HG03175 (cell line): ENCODE data around the gene HIGD2A.

Source experiments
- ATAC-seq: cut with Tn5 transposase; IDR thresholded peaks from one replicate; pipeline ENCODE4 v1.9.1; 2021; ENCODE audit warnings: mild to moderate bottlenecking, moderate library complexity; ENCODE audit not compliant: unreplicated experiment

The HIGD2A gene

DNA sequence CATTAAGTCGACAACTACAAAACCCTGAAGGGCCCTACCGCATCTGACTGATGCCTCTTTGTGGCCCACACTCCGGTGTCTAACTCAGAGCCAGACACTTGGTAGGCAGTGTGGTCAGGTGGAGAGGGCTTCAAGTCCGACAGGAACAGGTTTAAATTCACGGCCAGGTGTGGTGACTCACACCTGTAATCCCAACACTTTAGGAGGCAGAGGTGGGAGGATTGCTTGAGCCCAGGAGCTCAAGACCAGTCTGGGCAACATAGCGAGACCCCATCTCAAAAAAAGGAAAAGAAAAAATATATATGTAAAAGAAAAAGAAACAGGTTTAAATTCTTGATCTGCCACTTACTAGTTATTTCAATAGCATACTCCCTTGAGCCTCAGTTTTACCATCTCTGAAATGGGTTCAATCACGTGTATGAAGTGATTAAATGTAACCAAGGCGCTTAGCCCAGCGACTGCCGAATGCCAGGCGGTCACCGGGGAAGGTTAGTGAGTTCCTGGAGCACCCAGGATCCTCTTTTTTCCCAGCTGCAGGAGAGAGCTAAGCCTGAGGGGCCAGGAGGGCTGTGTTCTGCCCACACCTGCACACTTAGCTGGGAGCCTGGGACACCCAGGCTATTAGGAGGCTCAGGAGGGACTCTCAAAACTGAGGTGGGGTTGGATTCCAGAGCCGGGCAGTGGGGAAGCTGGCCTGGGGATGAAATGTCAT is 26.8 kb downstream of the HIGD2A start:
- no peak for ATAC-seq

GRCh38 chr5:176415952-176416924 is 27.7 kb downstream of the HIGD2A start, which contains the start of gene CLTB:
Gene CLTB, minus strand, starts transcription at chr5:176416539. Its CDS starts 176 bp downstream, at chr5:176416363.
- ATAC-seq = peak; percentile 93

GRCh38 chr5:176416965-176417364 is 28.4 kb downstream of the HIGD2A start:
- no peak for ATAC-seq

GRCh38 chr5:176418251-176418650 is 29.7 kb downstream of the HIGD2A start:
- ATAC-seq = no peak

- ATAC-seq = no peak
Measured at GRCh38 chr5:176420086-176420485, 31.5 kb downstream of the HIGD2A start.

- no peak for ATAC-seq
Measured at GRCh38 chr5:176420972-176421544, 32.5 kb downstream of the HIGD2A start.

DNA sequence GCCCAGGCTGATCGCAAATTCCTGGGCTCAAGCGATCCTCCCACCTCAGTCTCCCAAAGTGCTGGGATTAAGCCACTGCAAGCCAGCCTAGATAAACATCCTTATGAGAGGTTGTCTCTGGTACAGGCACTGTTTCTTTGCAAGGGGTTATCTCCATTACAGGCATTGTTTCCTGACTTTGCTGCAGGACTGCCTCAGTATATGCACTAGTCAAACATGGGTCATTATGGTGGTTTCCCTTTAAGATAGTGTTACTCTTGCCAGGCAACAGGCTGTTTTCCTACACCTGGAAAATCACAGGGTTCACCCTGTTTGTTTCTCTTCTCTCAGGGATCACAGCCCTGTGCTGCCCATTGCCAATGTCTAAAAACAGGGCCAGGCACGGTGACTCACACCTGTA is 35.6 kb downstream of the HIGD2A start:
- no peak for ATAC-seq

GRCh38 chr5:176425138-176425537 is 36.6 kb downstream of the HIGD2A start:
- ATAC-seq = no peak

DNA sequence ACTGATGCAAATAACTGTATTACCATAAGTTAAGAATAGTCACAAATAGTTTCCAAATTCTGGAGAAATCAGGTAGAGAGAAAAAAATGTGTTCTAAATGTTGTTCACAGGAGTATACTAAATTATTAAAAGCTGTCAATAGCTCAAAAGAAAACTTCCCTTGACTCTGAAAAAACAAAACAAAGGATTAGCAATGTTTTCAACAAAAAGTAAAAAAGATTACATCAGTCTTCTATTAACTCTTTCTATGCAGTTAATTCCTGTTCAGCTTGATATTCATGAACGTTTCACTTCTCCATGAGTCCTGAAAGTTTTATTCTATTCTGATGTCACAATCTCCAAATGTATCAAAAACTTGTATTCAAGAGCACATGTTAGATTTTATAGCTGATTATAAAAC is 37.2 kb downstream of the HIGD2A start:
- no peak for ATAC-seq

DNA sequence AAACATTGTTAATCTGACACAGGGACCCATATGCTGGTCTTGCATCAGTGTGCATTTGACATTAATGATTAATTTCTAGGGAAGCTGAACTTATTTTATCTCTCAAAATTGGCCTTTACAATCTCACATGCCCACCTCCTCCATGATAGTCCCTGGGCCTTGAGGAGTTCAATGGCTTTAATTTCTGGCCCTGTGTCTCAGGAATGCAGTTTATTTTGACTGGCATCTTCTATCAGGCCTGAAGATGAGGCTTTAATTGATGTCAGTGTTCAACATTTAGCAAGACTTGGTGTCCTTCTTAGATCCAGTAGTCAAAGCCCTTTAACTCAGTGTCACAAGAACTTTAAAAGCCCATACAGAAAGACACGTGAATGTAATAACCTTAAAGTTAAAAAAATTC is 38.3 kb downstream of the HIGD2A start:
- ATAC-seq = no peak

DNA sequence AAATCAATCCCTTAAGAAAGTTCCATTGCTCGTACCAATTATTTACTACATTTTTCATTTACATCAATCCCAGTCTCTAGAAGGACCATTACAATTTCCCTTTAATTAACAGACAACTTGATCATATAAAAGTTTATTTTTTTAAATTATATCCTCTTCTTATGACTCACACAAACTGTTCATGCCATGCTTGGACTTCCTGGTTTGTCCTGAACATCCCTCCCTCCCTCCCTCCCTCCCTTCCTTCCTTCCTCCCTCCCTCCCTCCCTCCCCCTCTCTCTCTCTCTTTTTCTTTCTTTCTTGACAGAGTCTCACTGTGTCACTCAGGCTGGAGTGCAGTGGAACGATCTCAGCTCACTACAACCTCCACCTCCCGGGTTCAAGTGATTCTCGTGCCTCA is 39.4 kb downstream of the HIGD2A start:
- ATAC-seq = no peak

- no peak for ATAC-seq
Measured at GRCh38 chr5:176429972-176430371, 41.4 kb downstream of the HIGD2A start.

GRCh38 chr5:176432707-176433106 is 44.2 kb downstream of the HIGD2A start:
- ATAC-seq = no peak

DNA sequence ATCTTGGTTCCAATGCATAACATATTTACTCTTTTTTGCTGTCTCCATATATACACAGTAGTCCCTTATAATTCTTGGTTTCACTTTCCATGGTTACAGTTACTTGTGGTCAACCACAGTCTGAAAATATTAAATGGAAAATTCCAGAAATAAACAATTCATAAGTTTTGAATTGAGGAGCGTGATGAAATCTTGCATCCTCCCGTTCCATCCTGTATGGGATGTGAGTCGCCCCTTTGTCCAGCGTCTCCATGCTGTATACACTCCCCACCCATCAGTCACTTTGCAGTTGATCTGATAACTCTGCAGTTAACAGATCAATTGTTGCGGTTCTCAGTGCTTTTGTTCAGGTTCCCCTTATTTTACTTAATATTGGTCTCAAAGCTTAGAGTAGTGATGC is 48.1 kb downstream of the HIGD2A start:
- no peak for ATAC-seq

- ATAC-seq = no peak
Measured at GRCh38 chr5:176438959-176439757, 50.6 kb downstream of the HIGD2A start.
